Fibroblast of peridontal ligament (primary cell): ENCODE measurements around the gene ZC3H18.
A peak's percentile ranks its signal among the peaks of the same experiment; 100 is the strongest.
"Not testable (repeated sequence)": the region's sequence is repeated elsewhere in the genome, so short reads cannot be mapped to it uniquely, and the experiment has no call there.

Experiments used
- DNase-seq: peaks from one replicate; pipeline ENCODE4 v3.0.0-alpha.2; 2010; ENCODE audit errors: extremely low read depth

Gene ZC3H18

GRCh38 chr16:88605186-88606147, 35.3 kb downstream of the ZC3H18 start:
- no peak for DNase-seq

- DNase-seq = no peak
Measured at GRCh38 chr16:88606148-88606757, 36.0 kb downstream of the ZC3H18 start.

- no peak for DNase-seq
Measured at GRCh38 chr16:88608076-88608475, 37.9 kb downstream of the ZC3H18 start.

- not testable (repeated sequence) for DNase-seq
Measured at GRCh38 chr16:88609426-88609825, 39.2 kb downstream of the ZC3H18 start.

- DNase-seq = no peak
Measured at GRCh38 chr16:88610080-88610479, 39.9 kb downstream of the ZC3H18 start.

GRCh38 chr16:88610909-88611812, 41.0 kb downstream of the ZC3H18 start:
- DNase-seq = no peak

GRCh38 chr16:88613293-88613692, 43.1 kb downstream of the ZC3H18 start:
- no peak for DNase-seq

- DNase-seq = no peak
Measured at GRCh38 chr16:88613911-88614817, 44.0 kb downstream of the ZC3H18 start.

- no peak for DNase-seq
Measured at GRCh38 chr16:88614818-88615580, 44.8 kb downstream of the ZC3H18 start.

GRCh38 chr16:88616320-88616719, 46.1 kb downstream of the ZC3H18 start:
- no peak for DNase-seq

- no peak for DNase-seq
Measured at GRCh38 chr16:88616736-88617135, 46.5 kb downstream of the ZC3H18 start.

- no peak for DNase-seq
Measured at GRCh38 chr16:88617268-88618031, 47.2 kb downstream of the ZC3H18 start.

GRCh38 chr16:88618182-88618955, 48.2 kb downstream of the ZC3H18 start:
- DNase-seq = no peak

- DNase-seq = no peak
Measured at GRCh38 chr16:88618956-88619667, 48.9 kb downstream of the ZC3H18 start.

GRCh38 chr16:88619859-88620815, 49.9 kb downstream of the ZC3H18 start:
- peak; percentile 85 for DNase-seq

GRCh38 chr16:88622125-88622524, 51.9 kb downstream of the ZC3H18 start:
- no peak for DNase-seq

- DNase-seq = no peak
Measured at GRCh38 chr16:88622866-88623265, 52.7 kb downstream of the ZC3H18 start.
